IMR-90 (cell line): Measurements from ENCODE around the gene PPP2R5E. TPM values are rescaled to one million over a fixed set of nuclear protein-coding genes. Genes with fewer than 3 reads are reported as not detected.

ENCODE experiments used
- ATAC-seq: fragments of 200-7000 bp; cut with Tn5 transposase; 2 replicates; pipeline ENCODE4 v1.9.1; 2020; ENCODE audit warnings: low read depth, mild to moderate bottlenecking, moderate library complexity
- BruUV-seq: library from RNA; stranded (reverse); fragments of 400-500 nt; replicated peaks from 2 replicates; lab custom pipeline; 2021; lab: Mats Ljungman, UMichigan
- CTCF ChIA-PET: fragments of 300-600 bp; formaldehyde crosslinking; extraction: SDS; loops from one replicate; lab custom pipeline; 2021; ENCODE audit warnings: antibody characterized with exemption; lab: Yijun Ruan, JAX
- POLR2A ChIA-PET: fragments of 300-600 bp; sonication (Branson Sonifier 250); formaldehyde crosslinking; loops from one replicate; lab custom pipeline; 2022; ENCODE audit warnings: antibody characterized with exemption; ENCODE audit not compliant: unreplicated experiment; lab: Charles Lee
- DNase-seq: peaks from one replicate; pipeline ENCODE4 v3.0.0; 2013
- H2AFZ ChIP-seq: replicated peaks from 2 replicates; pipeline ENCODE3; 2013; ENCODE audit warnings: low read length, mild to moderate bottlenecking; ENCODE audit not compliant: poor library complexity
- H2AK5ac ChIP-seq: 2 replicates; pipeline ENCODE4 v1.6.1; 2013; ENCODE audit warnings: low read depth, low read length, inconsistent platforms
- H2AK9ac ChIP-seq: replicated peaks from 2 replicates; pipeline ENCODE3; 2013; ENCODE audit warnings: mild to moderate bottlenecking, low read depth, low read length, moderate library complexity; ENCODE audit not compliant: poor library complexity
- H2BK120ac ChIP-seq: 2 replicates; pipeline ENCODE4 v1.6.1; 2013; ENCODE audit warnings: low read depth, low read length, inconsistent platforms
- H2BK15ac ChIP-seq: 3 replicates; pipeline ENCODE4 v1.6.1; 2013; ENCODE audit warnings: low read depth, low read length, inconsistent platforms
- H2BK20ac ChIP-seq: 2 replicates; pipeline ENCODE4 v1.6.1; 2013; ENCODE audit warnings: low read depth, mild to moderate bottlenecking, inconsistent platforms, low read length, moderate library complexity
- H2BK5ac ChIP-seq: 2 replicates; pipeline ENCODE4 v1.6.1; 2013; ENCODE audit warnings: mild to moderate bottlenecking, low read depth, low read length, inconsistent platforms; ENCODE audit not compliant: poor library complexity, severe bottlenecking
- H3K14ac ChIP-seq: replicated peaks from 2 replicates; pipeline ENCODE4 v1.6.1; 2013; ENCODE audit warnings: low read depth, low read length, inconsistent platforms
- H3K18ac ChIP-seq: 2 replicates; pipeline ENCODE4 v1.6.1; 2013; ENCODE audit warnings: low read depth, low read length, control low read depth
- H3K23ac ChIP-seq: 2 replicates; pipeline ENCODE4 v1.6.1; 2013; ENCODE audit warnings: low read depth, low read length, inconsistent platforms
- H3K27ac ChIP-seq: 2 replicates; pipeline ENCODE4 v1.5.1; 2013; ENCODE audit warnings: mild to moderate bottlenecking, control low read depth, low read length; ENCODE audit not compliant: insufficient read depth
- H3K27me3 ChIP-seq: 2 replicates; pipeline ENCODE4 v1.6.1; 2013; ENCODE audit warnings: low read length; ENCODE audit not compliant: control insufficient read depth, insufficient read depth
- H3K36me3 ChIP-seq: 2 replicates; pipeline ENCODE4 v1.6.1; 2013; ENCODE audit warnings: low read length, mixed read lengths; ENCODE audit not compliant: control insufficient read depth, insufficient read depth
- H3K4ac ChIP-seq: 2 replicates; pipeline ENCODE4 v1.6.1; 2013; ENCODE audit warnings: low read depth, low read length, inconsistent platforms
- H3K4me1 ChIP-seq: 2 replicates; pipeline ENCODE4 v1.6.1; 2013; ENCODE audit warnings: low read length, mixed read lengths; ENCODE audit not compliant: control insufficient read depth, insufficient read depth
- H3K4me2 ChIP-seq: 2 replicates; pipeline ENCODE4 v1.6.1; 2013; ENCODE audit warnings: low read depth, mild to moderate bottlenecking, control low read depth, low read length, moderate library complexity
- H3K4me3 ChIP-seq: 2 replicates; pipeline ENCODE4 v1.5.1; 2013; ENCODE audit warnings: low read depth, mild to moderate bottlenecking, control low read depth, low read length, moderate library complexity; ENCODE audit not compliant: insufficient read depth
- H3K56ac ChIP-seq: 2 replicates; pipeline ENCODE4 v1.6.1; 2013; ENCODE audit warnings: low read length, inconsistent platforms; ENCODE audit not compliant: insufficient read depth; ENCODE audit errors: extremely low read depth
- H3K79me1 ChIP-seq, 2 experiments: 2 replicates each; pipeline ENCODE4 v1.6.1; 2013; ENCODE audit warnings: low read length in 2 of 2, inconsistent platforms in 1 of 2, low read depth in 1 of 2
- H3K9ac ChIP-seq: 2 replicates; pipeline ENCODE4 v1.6.1; 2013; ENCODE audit warnings: low read depth, low read length, control low read depth
- H3K9me1 ChIP-seq: 2 replicates; pipeline ENCODE4 v1.6.1; 2013; ENCODE audit warnings: low read length, inconsistent platforms; ENCODE audit not compliant: insufficient read depth
- H3K9me3 ChIP-seq: 2 replicates; pipeline ENCODE4 v1.6.1; 2013; ENCODE audit warnings: low read length; ENCODE audit not compliant: control insufficient read depth, insufficient read depth
- H4K20me1 ChIP-seq: 2 replicates; pipeline ENCODE4 v1.6.1; 2013; ENCODE audit warnings: low read length, inconsistent platforms; ENCODE audit not compliant: insufficient read depth
- H4K5ac ChIP-seq: 2 replicates; pipeline ENCODE4 v1.6.1; 2013; ENCODE audit warnings: mild to moderate bottlenecking, low read depth, low read length, control low read depth
- H4K8ac ChIP-seq, 2 experiments: 2 replicates each; pipeline ENCODE4 v1.6.1; 2013; ENCODE audit warnings: low read depth in 2 of 2, low read length in 2 of 2, control low read depth in 1 of 2, inconsistent platforms in 1 of 2
- H4K91ac ChIP-seq: 2 replicates; pipeline ENCODE4 v1.6.1; 2013; ENCODE audit warnings: low read depth, low read length, inconsistent platforms; ENCODE audit not compliant: insufficient read depth
- MAFK ChIP-seq: IDR thresholded peaks from 2 replicates; pipeline ENCODE4 v1.6.1; 2012; ENCODE audit warnings: low read depth, low read length, improper control_type of control experiment
- MAZ ChIP-seq: IDR thresholded peaks from 2 replicates; pipeline ENCODE4 v1.6.1; 2012; ENCODE audit warnings: low read depth, mild to moderate bottlenecking, low read length, improper control_type of control experiment, moderate library complexity, borderline replicate concordance
- NFE2L2 ChIP-seq: fragments of 150-350 bp; IDR thresholded peaks from 2 replicates; pipeline ENCODE4 v1.6.1; 2016; ENCODE audit warnings: low read depth, mild to moderate bottlenecking, low read length
- RCOR1 ChIP-seq: IDR thresholded peaks from 2 replicates; pipeline ENCODE4 v1.6.1; 2012; ENCODE audit warnings: mild to moderate bottlenecking, low read length, improper control_type of control experiment; ENCODE audit not compliant: insufficient replicate concordance
- WGBS, 2 experiments: methylation state at CpG; one replicate each; pipeline versions ENCODE4 v1.1.5 to v1.1.7; 2013; ENCODE audit warnings: missing lambda C conversion rate in 2 of 2; ENCODE audit not compliant: insufficient read length in 1 of 2; ENCODE audit errors: extremely low coverage in 2 of 2; 5-methylcytosine and 5-hydroxymethylcytosine counted together
- dilution Hi-C: fragments of 300-500 bp; cut with HindIII; formaldehyde crosslinking; loops from one replicate; pipeline ENCODE4 v1.14.3; 2018; ENCODE audit warnings: low sequenced_read_pairs; ENCODE audit not compliant: unreplicated experiment
- in situ Hi-C: fragments of 300-500 bp; cut with MboI; formaldehyde crosslinking; loops from 3 replicates; pipeline ENCODE4 v1.14.3; 2019; ENCODE audit warnings: low sequenced_read_pairs, inconsistent platforms, mixed read lengths
- intact Hi-C: fragments of 100-400 bp; cut with micrococcal nuclease; formaldehyde crosslinking; loops from 2 replicates; pipeline ENCODE4 v1.10.0; 2022
- polyA plus RNA-seq, 3 experiments: library from polyadenylated mRNA; depleted of rRNA; stranded (reverse); fragments of >200 nt; gene quantifications; 2 replicates each; pipeline ENCODE4 v1.2.3, GENCODE V29; 2012; ENCODE audit warnings: low replicate concordance in 1 of 3
- total RNA-seq: library from RNA; depleted of rRNA; stranded (reverse); fragments of >200 nt; gene quantifications from 2 replicates; pipeline ENCODE4 v1.2.3, GENCODE V29; 2012
- TF ChIP-seq, protein P1 (sequence below): conservative IDR thresholded peaks from 2 replicates; pipeline ENCODE4 v1.5.1; 2012; ENCODE audit warnings: mild to moderate bottlenecking, low read depth, low read length, improper control_type of control experiment

Gene PPP2R5E
- total and polyA plus RNA-seq, 2 of the 4 experiments (the other 2 are of a cell fraction) = 9.7 to 12.2 TPM

DNA sequence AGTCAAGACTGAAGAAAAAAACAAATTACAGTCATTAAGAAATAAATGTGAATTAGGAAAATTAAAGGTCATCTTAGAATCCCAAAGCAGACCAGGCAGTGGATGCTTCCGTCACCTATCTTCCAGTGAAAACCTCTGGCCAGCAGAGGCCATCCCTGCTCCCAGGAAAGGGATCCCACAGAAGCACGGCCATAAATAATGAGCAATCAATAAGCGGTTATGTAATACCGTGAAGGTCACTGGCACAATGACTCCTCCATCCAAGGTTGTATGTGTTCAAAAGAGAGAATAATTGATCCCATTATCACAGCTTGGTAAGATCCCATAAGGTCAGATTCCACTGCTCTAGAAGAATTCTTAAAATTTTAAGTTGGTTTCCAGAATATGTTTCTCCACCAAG, 85.7 kb downstream of the PPP2R5E start:
- no peak overlapping the region for H4K8ac ChIP-seq
- peaks cover 50% of the 10 kb centered on the region; the same call in 1 of the 2 replicates for H4K20me1 ChIP-seq
- no peak overlapping the region for H3K4ac ChIP-seq
- H2BK5ac ChIP-seq = no peak overlapping the region
- H3K14ac ChIP-seq = no peak overlapping the region
- H3K4me3 ChIP-seq = no peak overlapping the region
- H2AFZ ChIP-seq = no peak overlapping the region
- no TSS peak for BruUV-seq
- intact Hi-C loops (no loop called here), in situ Hi-C loops (no loop called here), dilution Hi-C loops (no loop called here)
- TF ChIP-seq, protein P1, sequence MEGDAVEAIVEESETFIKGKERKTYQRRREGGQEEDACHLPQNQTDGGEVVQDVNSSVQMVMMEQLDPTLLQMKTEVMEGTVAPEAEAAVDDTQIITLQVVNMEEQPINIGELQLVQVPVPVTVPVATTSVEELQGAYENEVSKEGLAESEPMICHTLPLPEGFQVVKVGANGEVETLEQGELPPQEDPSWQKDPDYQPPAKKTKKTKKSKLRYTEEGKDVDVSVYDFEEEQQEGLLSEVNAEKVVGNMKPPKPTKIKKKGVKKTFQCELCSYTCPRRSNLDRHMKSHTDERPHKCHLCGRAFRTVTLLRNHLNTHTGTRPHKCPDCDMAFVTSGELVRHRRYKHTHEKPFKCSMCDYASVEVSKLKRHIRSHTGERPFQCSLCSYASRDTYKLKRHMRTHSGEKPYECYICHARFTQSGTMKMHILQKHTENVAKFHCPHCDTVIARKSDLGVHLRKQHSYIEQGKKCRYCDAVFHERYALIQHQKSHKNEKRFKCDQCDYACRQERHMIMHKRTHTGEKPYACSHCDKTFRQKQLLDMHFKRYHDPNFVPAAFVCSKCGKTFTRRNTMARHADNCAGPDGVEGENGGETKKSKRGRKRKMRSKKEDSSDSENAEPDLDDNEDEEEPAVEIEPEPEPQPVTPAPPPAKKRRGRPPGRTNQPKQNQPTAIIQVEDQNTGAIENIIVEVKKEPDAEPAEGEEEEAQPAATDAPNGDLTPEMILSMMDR = no peak
- no peak for TF ChIP-seq MAFK
- no peak for TF ChIP-seq RCOR1
- TF ChIP-seq NFE2L2 = no peak
- no peak for TF ChIP-seq MAZ
- H4K91ac ChIP-seq = no peak overlapping the region
- H3K36me3 ChIP-seq = peaks cover 4% of the 10 kb centered on the region; the same call in 1 of the 2 replicates
- no peak for ATAC-seq
- no peaks in the 10 kb centered on the region for H3K27me3 ChIP-seq
- no peak overlapping the region for H2BK120ac ChIP-seq
- H3K9me1 ChIP-seq = peaks cover 7% of the 10 kb centered on the region
- no peak overlapping the region for H2AK5ac ChIP-seq
- no peak overlapping the region for H2AK9ac ChIP-seq
- POLR2A ChIA-PET = no interaction called here
- no peak overlapping the region for H3K18ac ChIP-seq
- no peak overlapping the region for H2BK20ac ChIP-seq
- H3K9me3 ChIP-seq = no peaks in the 10 kb centered on the region
- no peak overlapping the region for H3K56ac ChIP-seq
- WGBS, 2 experiments = no CpG with 5 or more reads among the region's 4 CpGs
- no peak overlapping the region for H3K27ac ChIP-seq
- H2BK15ac ChIP-seq = no peak overlapping the region
- H3K23ac ChIP-seq = no peak overlapping the region
- H3K79me1 ChIP-seq = peaks cover 30 to 74% of the 10 kb centered on the region in 2 experiments
- H3K4me2 ChIP-seq = no peak overlapping the region
- CTCF ChIA-PET = no interaction called here
- peaks cover 3% of the 10 kb centered on the region for H3K4me1 ChIP-seq
- DNase-seq = no peak
- no peak overlapping the region for H4K5ac ChIP-seq
- H3K9ac ChIP-seq = no peak overlapping the region
